ENCODE measurements around the gene PDZRN4. TPM values are rescaled to one million over a fixed set of nuclear protein-coding genes. Genes with fewer than 3 reads are reported as not detected.

Gene PDZRN4
- total and polyA plus RNA-seq, 2 of the 4 experiments (the other 2 are of a cell fraction): not detected

GRCh38 chr12:41327096-41327895, 139.2 kb downstream of the PDZRN4 start:
- H3K23ac ChIP-seq (ENCODE audit: low read depth, low read length): no peak overlapping the region
- H2BK120ac ChIP-seq (ENCODE audit: low read depth, low read length): no peak overlapping the region
- no peak overlapping the region for H3K4me3 ChIP-seq (ENCODE audit: insufficient read depth, low read depth, low read length)
- H4K5ac ChIP-seq (ENCODE audit: low read depth, low read length): no peak overlapping the region
- H3K79me1 ChIP-seq (ENCODE audit: low read depth in 1 of 2, low read length in 2 of 2): no peaks in the 10 kb centered on the region
- no peak overlapping the region for H3K4ac ChIP-seq (ENCODE audit: low read depth, low read length)
- no peak overlapping the region for H4K91ac ChIP-seq (ENCODE audit: insufficient read depth, low read depth, low read length)
- in situ Hi-C loops (cut with MboI; ENCODE audit: low sequenced_read_pairs): no loop called here
- ChIA-PET POLR2A (ENCODE audit: unreplicated experiment) (no interaction called here), CTCF (no interaction called here)
- no peak overlapping the region for H3K9ac ChIP-seq (ENCODE audit: low read depth, low read length)
- no peak overlapping the region for H2BK5ac ChIP-seq (ENCODE audit: low read depth, low read length, poor library complexity, severe bottlenecking)
- no peaks in the 10 kb centered on the region for H4K20me1 ChIP-seq (ENCODE audit: insufficient read depth, low read length)
- TF ChIP-seq RAD21 (IDR thresholded peaks at IDR 0.05; ENCODE audit: low read length): no peak
- TF ChIP-seq CTCF (conservative IDR thresholded peaks at IDR 0.05; ENCODE audit: low read depth, low read length): no peak
- no peak for TF ChIP-seq MAFK (IDR thresholded peaks at IDR 0.05; ENCODE audit: low read depth, low read length)
- no peak for TF ChIP-seq POLR2A (IDR thresholded peaks at IDR 0.05; ENCODE audit: low read depth, low read length)
- TF ChIP-seq USF2 (IDR thresholded peaks at IDR 0.05; ENCODE audit: low read depth, low read length): no peak
- no peak for TF ChIP-seq NFE2L2 (IDR thresholded peaks at IDR 0.05; ENCODE audit: low read depth, low read length)
- no peak for TF ChIP-seq MXI1 (IDR thresholded peaks at IDR 0.05; ENCODE audit: borderline replicate concordance, low read depth, low read length)
- no peak for TF ChIP-seq RCOR1 (IDR thresholded peaks at IDR 0.05; ENCODE audit: insufficient replicate concordance, low read length)
- TF ChIP-seq CEBPB (IDR thresholded peaks at IDR 0.05; ENCODE audit: low read depth, low read length): no peak
- TF ChIP-seq ELK1 (IDR thresholded peaks at IDR 0.05; ENCODE audit: borderline replicate concordance, low read depth, low read length): no peak
- TF ChIP-seq RFX5 (IDR thresholded peaks at IDR 0.05; ENCODE audit: low read depth, low read length): no peak
- TF ChIP-seq CHD1 (IDR thresholded peaks at IDR 0.05; ENCODE audit: low read depth, low read length): no peak
- no peak for TF ChIP-seq BHLHE40 (IDR thresholded peaks at IDR 0.05; ENCODE audit: low read depth, low read length)
- intact Hi-C loops (cut with micrococcal nuclease): no loop called here
- H3K4me1 ChIP-seq (ENCODE audit: control insufficient read depth, insufficient read depth, low read length): no peaks in the 10 kb centered on the region
- H3K4me2 ChIP-seq (ENCODE audit: low read depth, low read length): no peak overlapping the region
- WGBS, 2 experiments (ENCODE audit: extremely low coverage in 2 of 2, insufficient read length in 1 of 2): no CpG with 5 or more reads among the region's 4 CpGs
- no peak for DNase-seq
- H3K14ac ChIP-seq (replicated peaks; ENCODE audit: low read depth, low read length): no peak overlapping the region
- no peak overlapping the region for H2BK15ac ChIP-seq (ENCODE audit: low read depth, low read length)
- no peak overlapping the region for H2BK20ac ChIP-seq (ENCODE audit: low read depth, low read length)
- H2AFZ ChIP-seq (replicated peaks; ENCODE audit: low read length, poor library complexity): no peak overlapping the region
- H3K27me3 ChIP-seq (ENCODE audit: control insufficient read depth, insufficient read depth, low read length): no peaks in the 10 kb centered on the region
- no peak overlapping the region for H2AK9ac ChIP-seq (replicated peaks; ENCODE audit: low read depth, low read length, poor library complexity)
- H3K36me3 ChIP-seq (ENCODE audit: control insufficient read depth, insufficient read depth, low read length): no peaks in the 10 kb centered on the region
- H3K56ac ChIP-seq (ENCODE audit: extremely low read depth, insufficient read depth, low read length): no peak overlapping the region
- dilution Hi-C loops (cut with HindIII; ENCODE audit: low sequenced_read_pairs, unreplicated experiment): no loop called here
- no peak overlapping the region for H4K8ac ChIP-seq (ENCODE audit: low read depth in 2 of 2, low read length in 2 of 2)
- H3K9me3 ChIP-seq (ENCODE audit: control insufficient read depth, insufficient read depth, low read length): no peaks in the 10 kb centered on the region
- ATAC-seq (ENCODE audit: low read depth): no peak
- H3K18ac ChIP-seq (ENCODE audit: low read depth, low read length): no peak overlapping the region
- H3K27ac ChIP-seq (ENCODE audit: insufficient read depth, low read length): no peak overlapping the region
- no TSS peak for BruUV-seq (replicated peaks)
- H3K9me1 ChIP-seq (ENCODE audit: insufficient read depth, low read length): no peaks in the 10 kb centered on the region
- H2AK5ac ChIP-seq (ENCODE audit: low read depth, low read length): no peak overlapping the region

Measured in IMR-90 (cell line).